ENCODE measurements around the gene PAQR3.

GRCh38 chr4:78878031-78878430 lies 61.2 kb downstream of the PAQR3 start:
- TF ChIP-seq EZH2 (IDR thresholded peaks at IDR 0.05; ENCODE audit: borderline replicate concordance, low read depth, low read length, poor library complexity, severe bottlenecking) (no peak), CTCF (conservative IDR thresholded peaks at IDR 0.05; ENCODE audit: low read depth, low read length) (no peak)

All from A673 (cell line).